ENCODE measurements around the gene FAM20C. TPM values are rescaled to one million over a fixed set of nuclear protein-coding genes. Genes with fewer than 3 reads are reported as not detected.

Gene FAM20C
- total and polyA plus RNA-seq, 4 donors, result 11.3 to 104 (median 57.5) TPM

GRCh38 chr7:208130-208673 lies 15.8 kb downstream of the FAM20C start:
- intact Hi-C loops (cut with DNase I), result no loop called here
- Histone ChIP-seq H3K4me3 (ENCODE audit: low read length in 2 of 2) (no peak overlapping the region), H3K27ac (ENCODE audit: low read depth in 1 of 2, low read length in 2 of 2) (no peak overlapping the region), H3K9me3 (ENCODE audit: control insufficient read depth, low read length) (no peaks in the 10 kb centered on the region), H3K36me3 (ENCODE audit: control insufficient read depth in 1 of 2, insufficient read depth in 2 of 2, low read length in 1 of 2) (peaks cover 0 to 4% of the 10 kb centered on the region in 2 donors), H3K27me3 (ENCODE audit: control insufficient read depth in 1 of 2, insufficient read depth in 2 of 2, low read length in 1 of 2) (no peaks in the 10 kb centered on the region), H3K4me1 (ENCODE audit: control insufficient read depth in 1 of 2, insufficient read depth in 2 of 2, low read length in 2 of 2) (no peaks in the 10 kb centered on the region)
- no peak for ATAC-seq (ENCODE audit: low FRiP score)
- DNase-seq, result no peak
- 89 to 92% methylated on average over 8 to 10 of the region's 10 CpGs for WGBS, 2 donors

- H3K36me3 ChIP-seq (ENCODE audit: control insufficient read depth in 1 of 2, insufficient read depth in 2 of 2, low read length in 1 of 2), result peaks cover 0 to 4% of the 10 kb centered on the region in 2 donors
- no peaks in the 10 kb centered on the region for H3K27me3 ChIP-seq (ENCODE audit: control insufficient read depth in 1 of 2, insufficient read depth in 2 of 2, low read length in 1 of 2)
- H3K27ac ChIP-seq (ENCODE audit: low read depth in 1 of 2, low read length in 2 of 2), result no peak overlapping the region
- 92 to 94% methylated on average over 17 of the region's 17 CpGs for WGBS, 2 donors
- ATAC-seq (ENCODE audit: low FRiP score) (no peak), DNase-seq (no peak)
- H3K9me3 ChIP-seq (ENCODE audit: control insufficient read depth, low read length), result no peaks in the 10 kb centered on the region
- H3K4me3 ChIP-seq (ENCODE audit: low read length in 2 of 2), result no peak overlapping the region
- no peaks in the 10 kb centered on the region for H3K4me1 ChIP-seq (ENCODE audit: control insufficient read depth in 1 of 2, insufficient read depth in 2 of 2, low read length in 2 of 2)
- intact Hi-C loops (cut with DNase I), result no loop called here
These were observed 16.4 kb downstream of the FAM20C start for GRCh38 chr7:208816-209215.

GRCh38 chr7:209416-209815 lies 17.0 kb downstream of the FAM20C start:
- Histone ChIP-seq H3K36me3 (ENCODE audit: control insufficient read depth in 1 of 2, insufficient read depth in 2 of 2, low read length in 1 of 2) (peaks cover 0 to 2% of the 10 kb centered on the region in 2 donors), H3K4me3 (ENCODE audit: low read length in 2 of 2) (no peak overlapping the region), H3K4me1 (ENCODE audit: control insufficient read depth in 1 of 2, insufficient read depth in 2 of 2, low read length in 2 of 2) (no peaks in the 10 kb centered on the region), H3K9me3 (ENCODE audit: control insufficient read depth, low read length) (no peaks in the 10 kb centered on the region), H3K27ac (ENCODE audit: low read depth in 1 of 2, low read length in 2 of 2) (no peak overlapping the region), H3K27me3 (ENCODE audit: control insufficient read depth in 1 of 2, insufficient read depth in 2 of 2, low read length in 1 of 2) (no peaks in the 10 kb centered on the region)
- intact Hi-C loops (cut with DNase I), result no loop called here
- DNase-seq (no peak), ATAC-seq (ENCODE audit: low FRiP score) (no peak)
- WGBS, 2 donors, result 91 to 92% methylated on average over 10 of the region's 10 CpGs

GRCh38 chr7:209906-210305 lies 17.5 kb downstream of the FAM20C start:
- no peaks in the 10 kb centered on the region for H3K4me1 ChIP-seq (ENCODE audit: control insufficient read depth in 1 of 2, insufficient read depth in 2 of 2, low read length in 2 of 2)
- H3K27ac ChIP-seq (ENCODE audit: low read depth in 1 of 2, low read length in 2 of 2), result no peak overlapping the region
- no peak overlapping the region for H3K4me3 ChIP-seq (ENCODE audit: low read length in 2 of 2)
- no peaks in the 10 kb centered on the region for H3K9me3 ChIP-seq (ENCODE audit: control insufficient read depth, low read length)
- intact Hi-C loops (cut with DNase I), result no loop called here
- DNase-seq, result no peak
- peaks cover 0 to 2% of the 10 kb centered on the region in 2 donors for H3K36me3 ChIP-seq (ENCODE audit: control insufficient read depth in 1 of 2, insufficient read depth in 2 of 2, low read length in 1 of 2)
- 88 to 91% methylated on average over 24 of the region's 24 CpGs for WGBS, 2 donors
- H3K27me3 ChIP-seq (ENCODE audit: control insufficient read depth in 1 of 2, insufficient read depth in 2 of 2, low read length in 1 of 2), result no peaks in the 10 kb centered on the region
- ATAC-seq (ENCODE audit: low FRiP score), result no peak

- no peak for ATAC-seq (ENCODE audit: low FRiP score)
- H3K27me3 ChIP-seq (ENCODE audit: control insufficient read depth in 1 of 2, insufficient read depth in 2 of 2, low read length in 1 of 2), result no peaks in the 10 kb centered on the region
- no peak overlapping the region for H3K4me3 ChIP-seq (ENCODE audit: low read length in 2 of 2)
- 88 to 94% methylated on average over 31 of the region's 31 CpGs for WGBS, 2 donors
- H3K36me3 ChIP-seq (ENCODE audit: control insufficient read depth in 1 of 2, insufficient read depth in 2 of 2, low read length in 1 of 2), result peaks cover 0 to 2% of the 10 kb centered on the region in 2 donors
- DNase-seq, result no peak
- no peaks in the 10 kb centered on the region for H3K9me3 ChIP-seq (ENCODE audit: control insufficient read depth, low read length)
- intact Hi-C loops (cut with DNase I), result no loop called here
- no peak overlapping the region for H3K27ac ChIP-seq (ENCODE audit: low read depth in 1 of 2, low read length in 2 of 2)
- no peaks in the 10 kb centered on the region for H3K4me1 ChIP-seq (ENCODE audit: control insufficient read depth in 1 of 2, insufficient read depth in 2 of 2, low read length in 2 of 2)
These were observed 18.1 kb downstream of the FAM20C start for GRCh38 chr7:210401-210925.

GRCh38 chr7:211033-211714 lies 18.8 kb downstream of the FAM20C start:
- intact Hi-C loops (cut with DNase I), result no loop called here
- no peaks in the 10 kb centered on the region for H3K27me3 ChIP-seq (ENCODE audit: control insufficient read depth in 1 of 2, insufficient read depth in 2 of 2, low read length in 1 of 2)
- DNase-seq (no peak), ATAC-seq (ENCODE audit: low FRiP score) (no peak)
- no peak overlapping the region for H3K27ac ChIP-seq (ENCODE audit: low read depth in 1 of 2, low read length in 2 of 2)
- H3K4me3 ChIP-seq (ENCODE audit: low read length in 2 of 2), result no peak overlapping the region
- H3K4me1 ChIP-seq (ENCODE audit: control insufficient read depth in 1 of 2, insufficient read depth in 2 of 2, low read length in 2 of 2), result no peaks in the 10 kb centered on the region
- H3K36me3 ChIP-seq (ENCODE audit: control insufficient read depth in 1 of 2, insufficient read depth in 2 of 2, low read length in 1 of 2), result peaks cover 0 to 2% of the 10 kb centered on the region in 2 donors
- WGBS, 2 donors, result 91 to 93% methylated on average over 20 to 21 of the region's 21 CpGs
- H3K9me3 ChIP-seq (ENCODE audit: control insufficient read depth, low read length), result no peaks in the 10 kb centered on the region

- H3K27ac ChIP-seq (ENCODE audit: low read depth in 1 of 2, low read length in 2 of 2), result no peak overlapping the region
- 97% methylated on average over 19 of the region's 19 CpGs for WGBS, 2 donors
- no peak for ATAC-seq (ENCODE audit: low FRiP score)
These were observed 19.3 kb downstream of the FAM20C start for GRCh38 chr7:211715-212058.

GRCh38 chr7:212754-213153 lies 20.4 kb downstream of the FAM20C start:
- Histone ChIP-seq H3K27me3 (ENCODE audit: control insufficient read depth in 1 of 2, insufficient read depth in 2 of 2, low read length in 1 of 2) (no peaks in the 10 kb centered on the region), H3K4me1 (ENCODE audit: control insufficient read depth in 1 of 2, insufficient read depth in 2 of 2, low read length in 2 of 2) (no peaks in the 10 kb centered on the region), H3K36me3 (ENCODE audit: control insufficient read depth in 1 of 2, insufficient read depth in 2 of 2, low read length in 1 of 2) (peaks cover 0 to 2% of the 10 kb centered on the region in 2 donors), H3K4me3 (ENCODE audit: low read length in 2 of 2) (no peak overlapping the region), H3K27ac (ENCODE audit: low read depth in 1 of 2, low read length in 2 of 2) (no peak overlapping the region), H3K9me3 (ENCODE audit: control insufficient read depth, low read length) (no peaks in the 10 kb centered on the region)
- no peak for ATAC-seq (ENCODE audit: low FRiP score)
- DNase-seq, result no peak
- 95% methylated on average over 14 of the region's 14 CpGs for WGBS, 2 donors
- intact Hi-C loops (cut with DNase I), result no loop called here

More at GRCh38 chr7:211715-212058, 19.3 kb downstream of the FAM20C start:
- intact Hi-C loops (cut with DNase I), result no loop called here
- H3K27me3 ChIP-seq (ENCODE audit: control insufficient read depth in 1 of 2, insufficient read depth in 2 of 2, low read length in 1 of 2), result no peaks in the 10 kb centered on the region
- no peak overlapping the region for H3K4me3 ChIP-seq (ENCODE audit: low read length in 2 of 2)
- no peak for DNase-seq
- H3K36me3 ChIP-seq (ENCODE audit: control insufficient read depth in 1 of 2, insufficient read depth in 2 of 2, low read length in 1 of 2), result peaks cover 0 to 2% of the 10 kb centered on the region in 2 donors
- H3K9me3 ChIP-seq (ENCODE audit: control insufficient read depth, low read length), result no peaks in the 10 kb centered on the region
- H3K4me1 ChIP-seq (ENCODE audit: control insufficient read depth in 1 of 2, insufficient read depth in 2 of 2, low read length in 2 of 2), result no peaks in the 10 kb centered on the region

Data from aorta (tissue), 5 donors.